ENCODE data around the gene PITRM1.

- TF ChIP-seq CTCF (IDR thresholded peaks at IDR 0.05; ENCODE audit: low read length) (no peak), EZH2 (IDR thresholded peaks at IDR 0.05; ENCODE audit: borderline replicate concordance, low read length) (no peak)
Observed at GRCh38 chr10:3133948-3134347, 38.6 kb downstream of the PITRM1 start.
